ENCODE data around the gene PLCXD1.

The PLCXD1 gene

GRCh38 chrX:331825-332495 is 50.8 kb downstream of the PLCXD1 start:
- Histone ChIP-seq H3K27ac (no peak overlapping the region), H3K4me3 (no peak overlapping the region)

GRCh38 chrX:332496-332860 is 51.3 kb downstream of the PLCXD1 start:
- H3K27ac ChIP-seq, result no peak overlapping the region
- no peak overlapping the region for H3K4me3 ChIP-seq

- H3K4me3 ChIP-seq, result no peak overlapping the region
Measured at GRCh38 chrX:332916-333610, 51.9 kb downstream of the PLCXD1 start.

GRCh38 chrX:333611-334311 is 52.6 kb downstream of the PLCXD1 start:
- Histone ChIP-seq H3K27ac (no peak overlapping the region), H3K4me3 (no peak overlapping the region)

More at GRCh38 chrX:332916-333610, 51.9 kb downstream of the PLCXD1 start:
- no peak overlapping the region for H3K27ac ChIP-seq

GRCh38 chrX:334331-334891 is 53.2 kb downstream of the PLCXD1 start:
- Histone ChIP-seq H3K4me3 (no peak overlapping the region), H3K27ac (no peak overlapping the region)

- no peak overlapping the region for H3K4me3 ChIP-seq
- H3K27ac ChIP-seq, result no peak overlapping the region
Measured at GRCh38 chrX:334971-335757, 54.0 kb downstream of the PLCXD1 start.

GRCh38 chrX:335758-336155 is 54.6 kb downstream of the PLCXD1 start:
- no peak overlapping the region for H3K4me3 ChIP-seq
- no peak overlapping the region for H3K27ac ChIP-seq

GRCh38 chrX:336227-336626 is 55.0 kb downstream of the PLCXD1 start:
- Histone ChIP-seq H3K4me3 (no peak overlapping the region), H3K27ac (no peak overlapping the region)

- Histone ChIP-seq H3K4me3 (no peak overlapping the region), H3K27ac (no peak overlapping the region)
Measured at GRCh38 chrX:337331-337831, 56.2 kb downstream of the PLCXD1 start.

- Histone ChIP-seq H3K4me3 (no peak overlapping the region), H3K27ac (no peak overlapping the region)
Measured at GRCh38 chrX:338281-338835, 57.2 kb downstream of the PLCXD1 start.

- H3K27ac ChIP-seq, result no peak overlapping the region
- H3K4me3 ChIP-seq, result no peak overlapping the region
Measured at GRCh38 chrX:338836-339400, 57.7 kb downstream of the PLCXD1 start.

- Histone ChIP-seq H3K4me3 (no peak overlapping the region), H3K27ac (no peak overlapping the region)
Measured at GRCh38 chrX:340121-340520, 58.9 kb downstream of the PLCXD1 start.

GRCh38 chrX:340641-341423 is 59.7 kb downstream of the PLCXD1 start:
- no peak overlapping the region for H3K27ac ChIP-seq
- no peak overlapping the region for H3K4me3 ChIP-seq

- Histone ChIP-seq H3K27ac (no peak overlapping the region), H3K4me3 (no peak overlapping the region)
Measured at GRCh38 chrX:341541-342101, 60.4 kb downstream of the PLCXD1 start.

- H3K4me3 ChIP-seq, result no peak overlapping the region
- no peak overlapping the region for H3K27ac ChIP-seq
Measured at GRCh38 chrX:344371-344901, 63.3 kb downstream of the PLCXD1 start.

GRCh38 chrX:345020-345925 is 64.1 kb downstream of the PLCXD1 start:
- Histone ChIP-seq H3K27ac (no peak overlapping the region), H3K4me3 (no peak overlapping the region)

Measured in skin epidermis (tissue), 12 donors.